Aortic smooth muscle cell (primary cell): ENCODE measurements around the gene ADIRF. TPM values are rescaled to one million over a fixed set of nuclear protein-coding genes. Genes with fewer than 3 reads are reported as not detected.

Experiments used
- total RNA-seq: library from RNA; depleted of rRNA; stranded (reverse); fragments of >200 nt; gene quantifications from 2 replicates; pipeline ENCODE4 v1.2.3, GENCODE V29; 2014

Gene ADIRF
- total RNA-seq: 854 and 936 TPM in 2 replicates

DNA sequence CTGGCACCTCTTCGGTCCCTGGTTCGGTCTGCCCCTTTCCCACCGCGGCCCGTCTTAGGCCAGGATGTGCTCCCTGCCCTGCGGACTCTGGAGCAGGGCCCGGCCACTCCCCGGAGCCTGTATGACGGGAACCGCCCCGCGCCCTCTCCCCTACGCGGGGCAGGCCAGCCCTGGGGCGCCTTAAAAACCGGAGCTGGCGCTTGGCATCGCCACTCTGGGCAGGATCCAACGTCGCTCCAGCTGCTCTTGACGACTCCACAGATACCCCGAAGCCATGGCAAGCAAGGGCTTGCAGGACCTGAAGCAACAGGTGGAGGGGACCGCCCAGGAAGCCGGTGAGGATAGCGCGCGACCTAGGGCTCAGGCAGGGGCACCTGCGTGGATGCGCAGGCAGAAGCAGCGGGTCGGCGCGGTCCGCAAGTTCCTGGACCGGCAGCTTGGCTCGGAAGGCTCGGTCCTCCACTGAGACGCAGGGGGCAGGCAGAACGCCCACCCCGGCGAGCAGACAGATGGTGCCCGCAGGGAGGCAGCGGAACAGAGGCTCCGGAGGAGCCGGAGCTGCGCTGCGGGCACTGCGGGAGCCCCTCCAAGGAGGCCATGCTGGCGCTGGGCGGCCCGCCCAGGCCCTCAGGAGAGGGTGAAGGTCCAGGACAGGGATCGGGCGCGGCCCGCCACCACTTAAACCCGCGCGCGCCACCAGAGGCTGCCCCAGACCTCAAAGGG lies at the start of gene ADIRF:
Gene ADIRF, plus strand, starts transcription at position 212 of the 723 bp plus-strand sequence. Its CDS starts 63 bp downstream, at position 275.

DNA sequence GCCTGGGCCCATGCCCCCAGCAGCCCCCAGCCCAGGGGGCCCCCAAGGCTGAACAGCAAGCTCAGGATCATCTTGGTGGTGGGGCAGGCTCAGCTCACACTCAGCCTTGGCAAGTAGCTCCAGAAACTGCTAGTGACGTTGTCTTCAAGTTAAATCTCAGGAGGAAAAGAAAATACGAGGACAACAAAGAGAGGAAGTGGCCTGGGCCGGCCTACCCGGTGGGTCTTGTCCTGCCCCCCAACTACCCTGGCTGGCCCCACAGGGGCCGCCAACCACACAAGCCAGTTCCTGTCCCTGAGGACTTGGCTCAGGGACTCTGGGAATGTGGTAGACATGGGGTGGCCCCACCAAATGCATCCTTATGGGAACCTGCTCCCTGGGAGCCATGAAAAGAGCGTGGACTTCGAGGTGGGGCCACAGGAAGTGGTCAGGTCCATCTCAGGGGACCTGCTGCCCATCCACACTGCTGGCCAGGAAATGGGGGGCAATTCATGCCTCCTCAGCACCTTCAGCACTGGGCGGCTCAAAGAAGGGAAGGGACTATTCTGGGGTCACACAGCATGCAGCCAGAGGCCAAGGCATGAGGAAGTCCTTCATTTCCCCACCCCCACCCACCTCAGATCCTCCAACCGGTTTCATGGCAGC lies 10.7 kb upstream of the ADIRF start, which contains the start of gene MMRN2:
Gene MMRN2, minus strand, starts transcription at position 145 of the 645 bp plus-strand sequence. Its CDS starts 74 bp downstream, at position 71.

DNA sequence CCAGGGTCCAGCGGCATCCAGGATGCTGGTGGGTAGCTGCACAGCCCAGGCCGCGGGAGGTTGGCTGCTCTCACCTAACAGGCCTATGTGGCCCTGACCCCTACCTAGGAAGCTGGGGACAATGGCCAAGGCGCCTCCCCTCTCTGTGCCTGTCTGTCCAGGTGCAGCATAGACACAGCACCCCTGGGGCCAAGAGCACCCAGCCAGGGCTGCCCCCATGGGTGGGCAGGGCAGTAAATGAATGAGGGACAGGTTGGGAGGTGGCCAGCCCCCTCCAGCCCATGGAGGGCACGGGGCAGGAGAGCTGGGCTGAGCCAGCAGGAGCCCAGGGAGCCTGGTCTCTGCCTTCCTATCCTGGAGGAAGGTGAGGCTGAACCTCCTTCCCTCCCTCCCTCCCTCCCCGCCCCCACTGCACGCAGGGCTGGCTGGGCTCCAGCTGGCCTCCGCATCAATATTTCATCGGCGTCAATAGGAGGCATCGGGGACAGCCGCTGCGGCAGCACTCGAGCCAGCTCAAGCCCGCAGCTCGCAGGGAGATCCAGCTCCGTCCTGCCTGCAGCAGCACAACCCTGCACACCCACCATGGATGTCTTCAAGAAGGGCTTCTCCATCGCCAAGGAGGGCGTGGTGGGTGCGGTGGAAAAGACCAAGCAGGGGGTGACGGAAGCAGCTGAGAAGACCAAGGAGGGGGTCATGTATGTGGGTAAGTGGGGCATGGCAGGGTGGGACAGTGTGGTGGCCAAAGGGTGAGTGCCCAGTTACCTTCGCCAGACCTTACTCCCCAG lies 10.0 kb upstream of the ADIRF start, which contains the start of gene SNCG:
Gene SNCG, plus strand, starts transcription at position 484 of the 785 bp plus-strand sequence. Its CDS starts 99 bp downstream, at position 583.

DNA sequence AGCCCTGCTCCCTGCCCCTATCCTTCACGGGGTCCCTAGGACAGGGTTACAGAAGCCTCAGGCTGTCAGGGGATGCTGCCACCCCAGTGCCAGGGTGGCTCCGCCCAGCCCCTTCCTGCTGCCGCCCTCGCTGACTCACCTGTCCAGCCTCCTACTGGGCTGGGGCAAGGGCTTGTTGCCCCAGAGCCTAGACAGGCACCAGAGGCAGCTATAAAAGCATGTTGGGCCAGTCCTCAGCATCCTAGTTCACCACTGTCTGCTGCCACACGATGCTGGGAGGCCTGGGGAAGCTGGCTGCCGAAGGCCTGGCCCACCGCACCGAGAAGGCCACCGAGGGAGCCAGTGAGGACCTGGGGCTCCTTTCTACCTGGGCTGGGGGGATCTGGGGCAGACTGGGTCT lies 51.8 kb downstream of the ADIRF start, which contains the start of gene FAM25A:
Gene FAM25A, plus strand, starts transcription at position 239 of the 400 bp plus-strand sequence. Its CDS starts 31 bp downstream, at position 270.

Other genes with a start within 250 kb of the ADIRF start
- 54.3 and 64.3 TPM in 2 replicates for gene BMPR1A, start 211.9 kb upstream of the ADIRF start, total RNA-seq
- gene MMRN2, start 10.9 kb upstream of the ADIRF start, total RNA-seq: 12.5 and 13.2 TPM in 2 replicates
- gene SNCG, start 9.9 kb upstream of the ADIRF start, total RNA-seq: 74.4 and 98.7 TPM in 2 replicates
- gene FAM25A, start 51.8 kb downstream of the ADIRF start, total RNA-seq: not detected in 2 replicates
- gene GLUD1, start 126.4 kb downstream of the ADIRF start, total RNA-seq: 369 and 486 TPM in 2 replicates
- gene SHLD2, start 126.7 kb downstream of the ADIRF start, total RNA-seq: 32.4 and 32.6 TPM in 2 replicates